ENCODE results near the gene KRCC1.

The KRCC1 gene

DNA sequence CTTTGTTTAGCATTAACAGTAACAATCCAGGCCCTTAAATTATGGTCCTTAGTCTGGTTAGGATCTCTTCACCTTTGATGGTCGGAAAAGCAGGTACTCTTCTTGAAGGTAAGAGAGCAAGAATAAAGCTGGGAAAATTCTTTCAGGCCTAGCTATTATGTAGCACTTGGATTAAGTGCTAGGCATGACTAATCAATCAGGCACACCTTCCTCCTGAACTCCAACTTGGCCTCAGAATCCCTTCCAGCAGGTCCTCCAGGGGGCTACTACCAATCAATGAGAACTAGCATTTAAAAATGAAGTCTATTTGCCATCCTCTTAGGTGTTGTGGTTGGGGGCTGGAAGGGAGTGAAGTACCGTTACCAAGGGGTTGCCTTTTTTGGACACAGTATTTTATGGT is 15.8 kb upstream of the KRCC1 start:
- Histone ChIP-seq H4K91ac (ENCODE audit: low read depth, low read length) (no peak overlapping the region), H3K27me3 (ENCODE audit: insufficient read depth, low read length) (no peaks in the 10 kb centered on the region), H3K36me3 (ENCODE audit: control insufficient read depth in 1 of 2, insufficient read depth in 2 of 2, low read length in 2 of 2) (no peaks in the 10 kb centered on the region), H4K8ac (ENCODE audit: low read depth, low read length) (no peak overlapping the region), H3K14ac (ENCODE audit: low read length) (no peak overlapping the region), H3K79me2 (ENCODE audit: control insufficient read depth, insufficient read depth, low read length, poor library complexity) (no peaks in the 10 kb centered on the region), H3K79me1 (ENCODE audit: low read length) (peaks cover 8% of the 10 kb centered on the region), H2BK5ac (ENCODE audit: low read depth, low read length, poor library complexity) (no peak overlapping the region), H2BK12ac (ENCODE audit: low read length) (no peak overlapping the region), H3K4me2 (ENCODE audit: low read length) (no peak overlapping the region), H3K4ac (ENCODE audit: low read depth, low read length) (no peak overlapping the region), H2AFZ (ENCODE audit: insufficient read depth, low read length, poor library complexity) (no peak overlapping the region), H3K9ac (ENCODE audit: low read length) (no peak overlapping the region), H3K23ac (ENCODE audit: low read length) (no peak overlapping the region), H3K27ac (ENCODE audit: low read depth, low read length) (no peak overlapping the region), H2BK120ac (ENCODE audit: insufficient read depth, low read length, poor library complexity) (no peak overlapping the region), H3K18ac (ENCODE audit: low read length) (no peak overlapping the region), H3K4me3 (ENCODE audit: low read depth, low read length) (no peak overlapping the region), H2AK5ac (ENCODE audit: low read length) (no peak overlapping the region), H4K12ac (ENCODE audit: low read depth, low read length) (no peak overlapping the region), H3K4me1 (ENCODE audit: control insufficient read depth in 1 of 2, insufficient read depth in 2 of 2, low read length in 2 of 2) (peaks cover 5 to 15% of the 10 kb centered on the region in 2 experiments), H3K9me3 (ENCODE audit: insufficient read depth, low read depth, low read length) (no peaks in the 10 kb centered on the region)
- DNase-seq: no peak
- WGBS (ENCODE audit: extremely low coverage, insufficient coverage, insufficient read length): no CpG with 5 or more reads among the region's 2 CpGs

DNA sequence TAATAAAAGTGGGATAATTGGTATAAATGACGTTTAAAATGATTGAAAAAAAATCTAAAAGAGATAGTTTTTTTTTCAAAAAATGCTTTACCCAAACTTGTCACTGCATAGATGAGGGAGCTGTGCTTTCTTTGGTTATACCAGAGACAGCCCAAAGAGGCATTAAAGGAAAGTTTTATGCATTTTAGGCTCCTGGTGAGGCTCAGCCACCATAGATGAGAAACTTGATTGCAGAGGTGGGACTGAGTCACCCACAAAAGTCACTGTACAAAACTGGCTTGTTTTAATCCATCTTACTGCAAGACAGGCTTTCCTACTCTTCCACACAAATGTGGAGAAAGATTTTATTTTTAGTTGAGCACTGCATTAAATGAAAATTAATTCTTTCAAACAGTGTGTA is 14.5 kb upstream of the KRCC1 start:
- no peak overlapping the region for H3K4me2 ChIP-seq (ENCODE audit: low read length)
- no peak overlapping the region for H3K4me3 ChIP-seq (ENCODE audit: low read depth, low read length)
- H3K23ac ChIP-seq (ENCODE audit: low read length): no peak overlapping the region
- no peak overlapping the region for H2BK12ac ChIP-seq (ENCODE audit: low read length)
- H2BK5ac ChIP-seq (ENCODE audit: low read depth, low read length, poor library complexity): no peak overlapping the region
- no peak overlapping the region for H4K12ac ChIP-seq (ENCODE audit: low read depth, low read length)
- H4K91ac ChIP-seq (ENCODE audit: low read depth, low read length): no peak overlapping the region
- H3K36me3 ChIP-seq (ENCODE audit: control insufficient read depth in 1 of 2, insufficient read depth in 2 of 2, low read length in 2 of 2): no peaks in the 10 kb centered on the region
- no peaks in the 10 kb centered on the region for H3K79me2 ChIP-seq (ENCODE audit: control insufficient read depth, insufficient read depth, low read length, poor library complexity)
- no peak overlapping the region for H3K14ac ChIP-seq (ENCODE audit: low read length)
- WGBS (ENCODE audit: extremely low coverage, insufficient coverage, insufficient read length): 100% methylated on average over 1 of the region's 1 CpG
- no peaks in the 10 kb centered on the region for H3K9me3 ChIP-seq (ENCODE audit: insufficient read depth, low read depth, low read length)
- no peak overlapping the region for H2AK5ac ChIP-seq (ENCODE audit: low read length)
- no peak overlapping the region for H4K8ac ChIP-seq (ENCODE audit: low read depth, low read length)
- H3K18ac ChIP-seq (ENCODE audit: low read length): no peak overlapping the region
- no peak overlapping the region for H3K4ac ChIP-seq (ENCODE audit: low read depth, low read length)
- no peak for DNase-seq
- no peak overlapping the region for H3K27ac ChIP-seq (ENCODE audit: low read depth, low read length)
- H3K79me1 ChIP-seq (ENCODE audit: low read length): peaks cover 8% of the 10 kb centered on the region
- peaks cover 5 to 15% of the 10 kb centered on the region in 2 experiments for H3K4me1 ChIP-seq (ENCODE audit: control insufficient read depth in 1 of 2, insufficient read depth in 2 of 2, low read length in 2 of 2)
- H3K27me3 ChIP-seq (ENCODE audit: insufficient read depth, low read length): no peaks in the 10 kb centered on the region
- H2BK120ac ChIP-seq (ENCODE audit: insufficient read depth, low read length, poor library complexity): no peak overlapping the region
- no peak overlapping the region for H3K9ac ChIP-seq (ENCODE audit: low read length)
- H2AFZ ChIP-seq (ENCODE audit: insufficient read depth, low read length, poor library complexity): no peak overlapping the region

DNA sequence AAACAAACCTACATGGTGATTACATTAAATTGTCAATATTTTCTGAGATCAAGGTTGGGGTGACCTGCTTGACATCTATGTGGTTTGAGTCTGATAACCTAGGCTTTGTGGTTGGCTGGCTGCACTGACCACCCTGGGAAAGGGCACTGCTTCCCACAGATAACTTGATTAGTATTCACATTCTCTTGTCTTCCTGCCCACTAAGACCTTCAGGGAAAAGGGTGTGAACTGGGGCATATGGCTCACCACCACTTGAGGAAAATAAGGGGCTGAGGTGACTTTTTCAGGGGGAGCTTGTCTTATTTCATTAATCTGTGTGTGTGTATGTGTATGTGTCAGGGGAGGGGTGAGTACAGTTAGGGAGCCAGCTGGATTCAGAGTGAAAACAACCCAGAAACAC is 13.5 kb upstream of the KRCC1 start:
- Histone ChIP-seq H3K4me1 (ENCODE audit: control insufficient read depth in 1 of 2, insufficient read depth in 2 of 2, low read length in 2 of 2) (peaks cover 5 to 15% of the 10 kb centered on the region in 2 experiments), H3K79me1 (ENCODE audit: low read length) (peaks cover 8% of the 10 kb centered on the region), H3K9ac (ENCODE audit: low read length) (no peak overlapping the region), H4K8ac (ENCODE audit: low read depth, low read length) (no peak overlapping the region), H3K9me3 (ENCODE audit: insufficient read depth, low read depth, low read length) (no peaks in the 10 kb centered on the region), H2BK120ac (ENCODE audit: insufficient read depth, low read length, poor library complexity) (no peak overlapping the region), H2BK12ac (ENCODE audit: low read length) (peak overlapping the region; percentile 5), H3K14ac (ENCODE audit: low read length) (no peak overlapping the region), H3K4me3 (ENCODE audit: low read depth, low read length) (no peak overlapping the region), H3K18ac (ENCODE audit: low read length) (no peak overlapping the region), H2AFZ (ENCODE audit: insufficient read depth, low read length, poor library complexity) (no peak overlapping the region), H3K27ac (ENCODE audit: low read depth, low read length) (no peak overlapping the region), H3K4ac (ENCODE audit: low read depth, low read length) (no peak overlapping the region), H3K4me2 (ENCODE audit: low read length) (no peak overlapping the region), H3K79me2 (ENCODE audit: control insufficient read depth, insufficient read depth, low read length, poor library complexity) (no peaks in the 10 kb centered on the region), H4K91ac (ENCODE audit: low read depth, low read length) (no peak overlapping the region), H2AK5ac (ENCODE audit: low read length) (no peak overlapping the region), H3K23ac (ENCODE audit: low read length) (no peak overlapping the region), H2BK5ac (ENCODE audit: low read depth, low read length, poor library complexity) (no peak overlapping the region), H3K27me3 (ENCODE audit: insufficient read depth, low read length) (no peaks in the 10 kb centered on the region), H4K12ac (ENCODE audit: low read depth, low read length) (no peak overlapping the region), H3K36me3 (ENCODE audit: control insufficient read depth in 1 of 2, insufficient read depth in 2 of 2, low read length in 2 of 2) (no peaks in the 10 kb centered on the region)
- DNase-seq: no peak

GRCh38 chr2:88068044-88068443 is 12.5 kb upstream of the KRCC1 start:
- Histone ChIP-seq H3K79me1 (ENCODE audit: low read length) (peaks cover 8% of the 10 kb centered on the region), H3K27me3 (ENCODE audit: insufficient read depth, low read length) (no peaks in the 10 kb centered on the region), H2BK12ac (ENCODE audit: low read length) (peak overlapping the region; percentile 82), H3K9ac (ENCODE audit: low read length) (no peak overlapping the region), H3K79me2 (ENCODE audit: control insufficient read depth, insufficient read depth, low read length, poor library complexity) (no peaks in the 10 kb centered on the region), H2BK5ac (ENCODE audit: low read depth, low read length, poor library complexity) (peak overlapping the region; percentile 47), H2BK120ac (ENCODE audit: insufficient read depth, low read length, poor library complexity) (no peak overlapping the region), H2AK5ac (ENCODE audit: low read length) (no peak overlapping the region), H3K4me3 (ENCODE audit: low read depth, low read length) (no peak overlapping the region), H3K36me3 (ENCODE audit: control insufficient read depth in 1 of 2, insufficient read depth in 2 of 2, low read length in 2 of 2) (no peaks in the 10 kb centered on the region), H3K9me3 (ENCODE audit: insufficient read depth, low read depth, low read length) (no peaks in the 10 kb centered on the region), H3K4me1 (ENCODE audit: control insufficient read depth in 1 of 2, insufficient read depth in 2 of 2, low read length in 2 of 2) (peaks cover 5 to 15% of the 10 kb centered on the region in 2 experiments), H2AFZ (ENCODE audit: insufficient read depth, low read length, poor library complexity) (peak overlapping the region; percentile 39), H3K4me2 (ENCODE audit: low read length) (peak overlapping the region; percentile 49), H3K23ac (ENCODE audit: low read length) (no peak overlapping the region), H3K18ac (ENCODE audit: low read length) (no peak overlapping the region), H4K12ac (ENCODE audit: low read depth, low read length) (no peak overlapping the region), H3K27ac (ENCODE audit: low read depth, low read length) (peak overlapping the region; percentile 30), H3K14ac (ENCODE audit: low read length) (no peak overlapping the region), H4K8ac (ENCODE audit: low read depth, low read length) (no peak overlapping the region), H4K91ac (ENCODE audit: low read depth, low read length) (peak overlapping the region; percentile 86), H3K4ac (ENCODE audit: low read depth, low read length) (no peak overlapping the region)
- DNase-seq: no peak
- no CpG with 5 or more reads among the region's 2 CpGs for WGBS (ENCODE audit: extremely low coverage, insufficient coverage, insufficient read length)

Measured in trophoblast cell (in vitro differentiated cells and primary cell).